HG03097 (cell line): Measurements from ENCODE around the gene ALS2CL.
"Not testable (repeated sequence)": the region's sequence is repeated elsewhere in the genome, so short reads cannot be mapped to it uniquely, and the experiment has no call there.

ENCODE experiments used
- ATAC-seq: cut with Tn5 transposase; IDR thresholded peaks from one replicate; pipeline ENCODE4 v1.9.1; 2021; ENCODE audit not compliant: unreplicated experiment, low FRiP score

Gene ALS2CL

GRCh38 chr3:46693038-46693891, at the start of gene ALS2CL:
Gene ALS2CL (minus strand): TSS chr3:46693679. CDS start chr3:46689440, 4,239 bp downstream.
- ATAC-seq, result no peak

- no peak for ATAC-seq
Observed at GRCh38 chr3:46742992-46743585, 49.6 kb upstream of the ALS2CL start.

- ATAC-seq, result not testable (repeated sequence)
Observed at GRCh38 chr3:46739565-46739964, 46.1 kb upstream of the ALS2CL start.

- ATAC-seq, result no peak
Observed at GRCh38 chr3:46737329-46737731, 43.9 kb upstream of the ALS2CL start.

- no peak for ATAC-seq
Observed at GRCh38 chr3:46736006-46736872, 42.8 kb upstream of the ALS2CL start.

- ATAC-seq, result no peak
Observed at GRCh38 chr3:46734773-46735172, 41.3 kb upstream of the ALS2CL start.

GRCh38 chr3:46733026-46733800, 39.7 kb upstream of the ALS2CL start:
- no peak for ATAC-seq

GRCh38 chr3:46731795-46732194, 38.3 kb upstream of the ALS2CL start:
- ATAC-seq, result no peak

- ATAC-seq, result no peak
Observed at GRCh38 chr3:46730819-46731218, 37.3 kb upstream of the ALS2CL start.

- no peak for ATAC-seq
Observed at GRCh38 chr3:46729038-46729437, 35.6 kb upstream of the ALS2CL start.

- ATAC-seq, result no peak
Observed at GRCh38 chr3:46725621-46726314, 32.3 kb upstream of the ALS2CL start.

GRCh38 chr3:46724424-46724823, 30.9 kb upstream of the ALS2CL start:
- ATAC-seq, result no peak

- no peak for ATAC-seq
Observed at GRCh38 chr3:46722443-46722842, 29.0 kb upstream of the ALS2CL start.

- no peak for ATAC-seq
Observed at GRCh38 chr3:46721009-46721408, 27.5 kb upstream of the ALS2CL start.

- no peak for ATAC-seq
Observed at GRCh38 chr3:46719735-46720271, 26.3 kb upstream of the ALS2CL start.

- no peak for ATAC-seq
Observed at GRCh38 chr3:46719044-46719565, 25.6 kb upstream of the ALS2CL start.

GRCh38 chr3:46717447-46718231, 24.2 kb upstream of the ALS2CL start, which contains the start of gene PRSS50:
Gene PRSS50 (minus strand): TSS chr3:46717869. CDS start chr3:46717824, 45 bp downstream.
- ATAC-seq, result no peak
